Nephron (organoid): ENCODE data around the gene DCUN1D4.

ENCODE experiments used
- H3K27ac Mint-ChIP-seq, 3 experiments: 2 replicates each; pipeline ENCODE4 v1.8.0; 2020; ENCODE audit warnings: mixed read lengths in 3 of 3, mild to moderate bottlenecking in 2 of 3, moderate library complexity in 1 of 3
- H3K27me3 Mint-ChIP-seq: 2 replicates; pipeline ENCODE4 v1.8.0; 2021; ENCODE audit warnings: low read depth, mild to moderate bottlenecking, moderate library complexity, mixed read lengths
- H3K36me3 Mint-ChIP-seq: 2 replicates; pipeline ENCODE4 v1.8.0; 2020; ENCODE audit warnings: low read depth, mixed read lengths
- H3K4me1 Mint-ChIP-seq: 2 replicates; pipeline ENCODE4 v1.8.0; 2020; ENCODE audit warnings: mixed read lengths
- H3K4me3 Mint-ChIP-seq, 3 experiments: 2 replicates each; pipeline ENCODE4 v1.8.0; 2020; ENCODE audit warnings: mild to moderate bottlenecking in 3 of 3, mixed read lengths in 3 of 3, moderate library complexity in 2 of 3
- H3K9me3 Mint-ChIP-seq: 2 replicates; pipeline ENCODE4 v1.8.0; 2020; ENCODE audit warnings: mixed read lengths
- TF ChIP-seq, protein P1 (sequence below), 3 experiments: fragments of 200-600 bp; sonication (generic); IDR thresholded peaks; one replicate each; pipeline ENCODE4 v1.5.0; 2021; ENCODE audit warnings: antibody characterized with exemption in 3 of 3; ENCODE audit not compliant: unreplicated experiment in 3 of 3

DCUN1D4 gene

DNA sequence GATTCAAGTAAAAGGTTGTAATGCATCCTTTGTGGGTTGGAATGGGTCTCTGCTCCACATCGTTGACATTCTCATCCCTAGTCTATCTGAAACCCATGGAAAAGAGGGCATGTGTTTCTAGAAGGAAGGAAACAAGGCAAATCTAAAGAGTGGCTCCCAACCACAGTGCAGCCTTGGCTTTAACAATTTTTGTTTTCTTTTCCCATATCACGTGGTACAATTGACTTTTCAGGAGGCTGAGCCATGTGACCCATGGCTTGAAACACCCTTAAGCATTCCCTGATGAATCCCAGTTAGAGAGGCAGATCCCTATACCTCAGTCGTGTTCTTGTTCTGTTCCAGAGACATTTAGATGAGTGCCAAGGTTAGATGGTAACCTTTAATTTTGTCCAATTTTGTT, 12.8 kb downstream of the DCUN1D4 start:
- H3K4me1 Mint-ChIP-seq = peaks cover 63% of the 10 kb centered on the region
- no peak overlapping the region for H3K27ac Mint-ChIP-seq
- TF ChIP-seq, protein P1, sequence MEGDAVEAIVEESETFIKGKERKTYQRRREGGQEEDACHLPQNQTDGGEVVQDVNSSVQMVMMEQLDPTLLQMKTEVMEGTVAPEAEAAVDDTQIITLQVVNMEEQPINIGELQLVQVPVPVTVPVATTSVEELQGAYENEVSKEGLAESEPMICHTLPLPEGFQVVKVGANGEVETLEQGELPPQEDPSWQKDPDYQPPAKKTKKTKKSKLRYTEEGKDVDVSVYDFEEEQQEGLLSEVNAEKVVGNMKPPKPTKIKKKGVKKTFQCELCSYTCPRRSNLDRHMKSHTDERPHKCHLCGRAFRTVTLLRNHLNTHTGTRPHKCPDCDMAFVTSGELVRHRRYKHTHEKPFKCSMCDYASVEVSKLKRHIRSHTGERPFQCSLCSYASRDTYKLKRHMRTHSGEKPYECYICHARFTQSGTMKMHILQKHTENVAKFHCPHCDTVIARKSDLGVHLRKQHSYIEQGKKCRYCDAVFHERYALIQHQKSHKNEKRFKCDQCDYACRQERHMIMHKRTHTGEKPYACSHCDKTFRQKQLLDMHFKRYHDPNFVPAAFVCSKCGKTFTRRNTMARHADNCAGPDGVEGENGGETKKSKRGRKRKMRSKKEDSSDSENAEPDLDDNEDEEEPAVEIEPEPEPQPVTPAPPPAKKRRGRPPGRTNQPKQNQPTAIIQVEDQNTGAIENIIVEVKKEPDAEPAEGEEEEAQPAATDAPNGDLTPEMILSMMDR (IDR thresholded peaks at IDR 0.05; ENCODE audit: unreplicated experiment in 3 of 3) = no peak
- H3K4me3 Mint-ChIP-seq = no peak overlapping the region
- peaks cover 8% of the 10 kb centered on the region for H3K36me3 Mint-ChIP-seq
- no peaks in the 10 kb centered on the region for H3K27me3 Mint-ChIP-seq
- no peaks in the 10 kb centered on the region for H3K9me3 Mint-ChIP-seq

DNA sequence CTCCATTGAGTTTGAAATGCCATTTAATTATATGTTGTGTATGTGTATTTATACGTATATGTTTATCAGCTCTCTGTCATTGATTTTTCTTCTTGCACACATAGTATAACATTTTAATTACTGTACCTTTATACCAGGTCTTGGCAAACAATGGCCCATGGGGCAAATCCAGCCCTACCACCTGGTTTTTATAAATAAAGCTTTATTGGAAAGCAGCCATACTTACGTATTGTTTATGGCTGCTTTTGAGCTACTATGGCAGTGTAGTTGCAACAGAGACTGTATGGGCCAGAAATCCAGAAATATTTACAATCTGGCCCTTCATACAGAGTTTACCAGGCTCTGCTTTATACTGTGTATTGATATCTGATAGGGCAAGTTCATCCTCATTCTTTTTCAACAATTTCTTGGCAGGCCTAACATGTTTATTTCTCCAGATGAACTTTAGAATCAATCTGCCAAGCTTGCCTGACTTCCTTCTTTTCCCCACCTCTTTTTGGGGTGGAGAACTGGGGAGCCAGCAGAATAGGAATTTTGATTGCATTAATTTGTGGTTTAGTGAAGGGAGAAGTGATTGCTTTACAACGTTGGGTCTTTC, 15.8 kb downstream of the DCUN1D4 start:
- TF ChIP-seq, protein P1 (IDR thresholded peaks at IDR 0.05; ENCODE audit: unreplicated experiment in 3 of 3) = no peak
- Mint-ChIP-seq H3K9me3 (no peaks in the 10 kb centered on the region), H3K36me3 (peaks cover 11% of the 10 kb centered on the region), H3K27me3 (no peaks in the 10 kb centered on the region), H3K27ac (peak overlapping the region in 2 of 3 experiments; percentile 66 to 71), H3K4me3 (no peak overlapping the region), H3K4me1 (peaks cover 41% of the 10 kb centered on the region)

DNA sequence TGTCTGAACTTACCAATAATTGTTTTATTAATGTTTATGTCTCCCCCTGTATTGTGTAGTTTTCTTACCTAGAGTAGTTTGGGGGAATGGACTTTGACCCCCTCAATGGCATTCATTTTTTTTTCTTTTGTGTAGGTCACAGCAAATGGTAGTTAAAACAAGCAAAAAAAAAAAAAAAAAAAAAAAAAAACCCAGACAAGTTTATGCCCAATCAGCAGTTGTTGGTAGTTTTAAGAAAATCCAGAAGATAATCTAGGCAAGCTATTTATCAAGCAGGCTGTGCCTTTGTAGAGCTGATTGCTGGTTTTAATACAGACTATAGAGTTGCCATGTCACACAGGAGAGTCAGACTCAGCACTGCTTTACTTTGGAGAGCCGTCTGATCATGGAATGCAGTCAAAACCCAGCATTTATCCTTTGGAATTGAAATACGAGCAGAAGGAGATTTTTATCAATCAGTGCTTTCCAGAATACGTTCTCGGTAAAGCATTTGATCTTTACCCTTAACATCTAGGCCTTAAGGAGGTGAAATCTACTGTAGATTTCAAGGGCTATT, 16.6 kb downstream of the DCUN1D4 start:
- TF ChIP-seq, protein P1 (IDR thresholded peaks at IDR 0.05; ENCODE audit: unreplicated experiment in 3 of 3) = no peak
- Mint-ChIP-seq H3K9me3 (no peaks in the 10 kb centered on the region), H3K27me3 (no peaks in the 10 kb centered on the region), H3K36me3 (peaks cover 14% of the 10 kb centered on the region), H3K4me1 (peaks cover 37% of the 10 kb centered on the region), H3K4me3 (no peak overlapping the region), H3K27ac (peak overlapping the region; percentile 22 to 66 (median 48))

DNA sequence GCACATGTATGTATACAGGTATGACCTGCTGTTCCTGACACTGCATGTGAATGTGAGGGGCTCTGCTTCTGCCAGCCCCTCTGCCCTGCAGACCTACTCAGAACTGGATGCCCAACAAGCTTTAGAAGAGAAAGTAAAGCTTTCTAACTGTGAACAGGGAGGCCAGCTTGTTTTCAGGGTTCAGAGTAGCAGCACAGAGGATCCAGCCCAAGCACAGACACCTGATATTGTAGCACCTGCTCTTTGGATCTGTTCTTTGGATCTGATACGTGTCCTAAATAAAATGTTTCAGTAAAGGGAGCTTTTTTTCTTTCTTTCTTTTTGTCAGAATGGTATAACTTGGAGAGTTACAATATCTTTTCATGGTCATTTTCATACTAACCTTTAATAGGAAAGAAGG, 19.2 kb downstream of the DCUN1D4 start:
- Mint-ChIP-seq H3K9me3 (no peaks in the 10 kb centered on the region), H3K27ac (no peak overlapping the region), H3K27me3 (no peaks in the 10 kb centered on the region), H3K4me1 (peaks cover 30% of the 10 kb centered on the region), H3K4me3 (no peak overlapping the region), H3K36me3 (peaks cover 35% of the 10 kb centered on the region)
- TF ChIP-seq, protein P1 (IDR thresholded peaks at IDR 0.05; ENCODE audit: unreplicated experiment in 3 of 3) = no peak

DNA sequence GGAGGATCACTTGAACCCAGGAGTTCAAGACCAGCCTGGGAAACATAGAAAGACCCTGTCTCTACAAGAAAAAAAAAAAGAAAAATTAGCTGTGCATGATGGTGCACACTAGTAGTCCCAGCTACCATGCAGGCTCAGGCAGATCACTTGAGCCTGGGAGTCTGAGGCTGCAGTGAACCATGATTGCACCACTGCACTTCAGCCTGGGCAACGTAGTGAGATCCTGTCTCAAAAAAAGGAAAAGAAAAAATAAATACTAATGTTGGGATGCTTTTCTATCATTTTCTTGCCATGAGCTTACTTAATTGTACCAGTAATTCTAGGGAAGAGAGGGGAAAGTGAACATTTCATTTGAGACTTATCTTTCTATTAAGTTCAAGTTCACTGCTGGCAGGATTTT, 19.8 kb downstream of the DCUN1D4 start:
- H3K9me3 Mint-ChIP-seq = no peaks in the 10 kb centered on the region
- H3K27ac Mint-ChIP-seq = no peak overlapping the region
- no peak overlapping the region for H3K4me3 Mint-ChIP-seq
- H3K4me1 Mint-ChIP-seq = peaks cover 30% of the 10 kb centered on the region
- peaks cover 36% of the 10 kb centered on the region for H3K36me3 Mint-ChIP-seq
- TF ChIP-seq, protein P1 (IDR thresholded peaks at IDR 0.05; ENCODE audit: unreplicated experiment in 3 of 3) = no peak
- H3K27me3 Mint-ChIP-seq = no peaks in the 10 kb centered on the region

DNA sequence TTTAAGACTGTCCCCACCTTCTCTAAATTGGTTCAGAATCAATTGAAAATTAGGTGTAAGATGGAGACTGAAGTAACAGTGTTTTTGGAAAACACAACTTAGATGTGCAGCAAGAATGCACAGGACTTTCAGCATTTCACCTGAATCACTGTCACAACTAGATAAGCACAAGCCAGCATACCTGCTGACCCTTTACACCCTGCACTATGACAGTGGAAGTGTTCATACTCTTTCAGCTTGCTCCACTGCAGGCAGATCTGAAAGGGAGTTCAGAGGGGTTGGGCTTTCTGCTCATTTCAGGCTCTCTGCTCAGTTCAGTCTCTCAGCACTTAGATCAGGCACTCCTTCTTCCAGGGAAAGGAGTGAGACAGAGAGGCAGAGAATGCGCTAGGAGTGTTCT, 22.8 kb downstream of the DCUN1D4 start:
- no peak overlapping the region for H3K27ac Mint-ChIP-seq
- TF ChIP-seq, protein P1 (IDR thresholded peaks at IDR 0.05; ENCODE audit: unreplicated experiment in 3 of 3) = no peak
- no peaks in the 10 kb centered on the region for H3K9me3 Mint-ChIP-seq
- H3K36me3 Mint-ChIP-seq = peaks cover 41% of the 10 kb centered on the region
- peaks cover 5% of the 10 kb centered on the region for H3K4me1 Mint-ChIP-seq
- no peak overlapping the region for H3K4me3 Mint-ChIP-seq
- H3K27me3 Mint-ChIP-seq = no peaks in the 10 kb centered on the region
